ENCODE data around the gene FGF12. TPM values are rescaled to one million over a fixed set of nuclear protein-coding genes. Genes with fewer than 3 reads are reported as not detected.

Gene FGF12
- total RNA-seq, 1 donor from 2014 or later = 6.1 TPM

GRCh38 chr3:192397012-192397411, 330.3 kb downstream of the FGF12 start:
- H3K36me3 Mint-ChIP-seq (ENCODE audit: insufficient read depth) = no peaks in the 10 kb centered on the region
- H3K4me3 Mint-ChIP-seq (ENCODE audit: low read depth) = no peak overlapping the region
- no peaks in the 10 kb centered on the region for H3K9me3 Mint-ChIP-seq (ENCODE audit: low read depth)
- no peaks in the 10 kb centered on the region for H3K4me1 Mint-ChIP-seq (ENCODE audit: low read depth)
- H3K27me3 Mint-ChIP-seq = no peaks in the 10 kb centered on the region
- no peak for DNase-seq (ENCODE audit: low spot score, unreplicated experiment)
- H3K27ac Mint-ChIP-seq = no peak overlapping the region
- no peak for TF ChIP-seq CTCF (IDR thresholded peaks at IDR 0.05; ENCODE audit: unreplicated experiment)

GRCh38 chr3:192395506-192395905, 331.8 kb downstream of the FGF12 start:
- DNase-seq (ENCODE audit: low spot score, unreplicated experiment) = no peak
- H3K27ac Mint-ChIP-seq = no peak overlapping the region
- no peaks in the 10 kb centered on the region for H3K9me3 Mint-ChIP-seq (ENCODE audit: low read depth)

GRCh38 chr3:192392986-192393385, 334.4 kb downstream of the FGF12 start:
- no peak for TF ChIP-seq CTCF (IDR thresholded peaks at IDR 0.05; ENCODE audit: unreplicated experiment)
- Mint-ChIP-seq H3K27me3 (no peaks in the 10 kb centered on the region), H3K36me3 (ENCODE audit: insufficient read depth) (no peaks in the 10 kb centered on the region), H3K27ac (no peak overlapping the region), H3K9me3 (ENCODE audit: low read depth) (no peaks in the 10 kb centered on the region), H3K4me1 (ENCODE audit: low read depth) (no peaks in the 10 kb centered on the region), H3K4me3 (ENCODE audit: low read depth) (no peak overlapping the region)
- no peak for DNase-seq (ENCODE audit: low spot score, unreplicated experiment)

More at GRCh38 chr3:192395506-192395905, 331.8 kb downstream of the FGF12 start:
- no peak for TF ChIP-seq CTCF (IDR thresholded peaks at IDR 0.05; ENCODE audit: unreplicated experiment)
- H3K4me3 Mint-ChIP-seq (ENCODE audit: low read depth) = no peak overlapping the region
- H3K27me3 Mint-ChIP-seq = no peaks in the 10 kb centered on the region
- no peaks in the 10 kb centered on the region for H3K36me3 Mint-ChIP-seq (ENCODE audit: insufficient read depth)
- no peaks in the 10 kb centered on the region for H3K4me1 Mint-ChIP-seq (ENCODE audit: low read depth)

GRCh38 chr3:192382861-192383260, 344.5 kb downstream of the FGF12 start:
- H3K4me3 Mint-ChIP-seq (ENCODE audit: low read depth) = no peak overlapping the region
- TF ChIP-seq CTCF (IDR thresholded peaks at IDR 0.05; ENCODE audit: unreplicated experiment) = no peak
- no peak for DNase-seq (ENCODE audit: low spot score, unreplicated experiment)
- no peaks in the 10 kb centered on the region for H3K9me3 Mint-ChIP-seq (ENCODE audit: low read depth)
- H3K36me3 Mint-ChIP-seq (ENCODE audit: insufficient read depth) = no peaks in the 10 kb centered on the region
- no peak overlapping the region for H3K27ac Mint-ChIP-seq
- no peaks in the 10 kb centered on the region for H3K4me1 Mint-ChIP-seq (ENCODE audit: low read depth)
- no peaks in the 10 kb centered on the region for H3K27me3 Mint-ChIP-seq

- Mint-ChIP-seq H3K27ac (no peak overlapping the region), H3K4me3 (ENCODE audit: low read depth) (no peak overlapping the region), H3K27me3 (no peaks in the 10 kb centered on the region), H3K4me1 (ENCODE audit: low read depth) (no peaks in the 10 kb centered on the region), H3K36me3 (ENCODE audit: insufficient read depth) (no peaks in the 10 kb centered on the region), H3K9me3 (ENCODE audit: low read depth) (no peaks in the 10 kb centered on the region)
- DNase-seq (ENCODE audit: low spot score, unreplicated experiment) = no peak
- TF ChIP-seq CTCF (IDR thresholded peaks at IDR 0.05; ENCODE audit: unreplicated experiment) = no peak
Observed at GRCh38 chr3:192373586-192373985, 353.8 kb downstream of the FGF12 start.

Data from progenitor cell of endocrine pancreas (in vitro differentiated cells).